ENCODE results near the gene CDC20B.

- TF ChIP-seq ZNF776 (tag by site-specific recombination; IDR thresholded peaks at IDR 0.05; ENCODE audit: borderline replicate concordance) (no peak), ZSCAN30 (tag by site-specific recombination; IDR thresholded peaks at IDR 0.05) (no peak), ZNF701 (tag by site-specific recombination; IDR thresholded peaks at IDR 0.05) (no peak), CTCF (tag by site-specific recombination; IDR thresholded peaks at IDR 0.05) (no peak; the same call in 1 of the 2 replicates), ZSCAN4 (tag by site-specific recombination; IDR thresholded peaks at IDR 0.05) (no peak), ZNF24 (tag by site-specific recombination; IDR thresholded peaks at IDR 0.05) (no peak), ZNF398 (tag by site-specific recombination; IDR thresholded peaks at IDR 0.05) (no peak), PRDM1 (tag by site-specific recombination; IDR thresholded peaks at IDR 0.05) (no peak)
Observed at GRCh38 chr5:55187370-55187769, 14.4 kb upstream of the CDC20B start.
